ENCODE results near the gene CYP27A1.

Gene CYP27A1

GRCh38 chr2:218859988-218860831 is 78.3 kb downstream of the CYP27A1 start:
- DNase-seq = no peak

DNA sequence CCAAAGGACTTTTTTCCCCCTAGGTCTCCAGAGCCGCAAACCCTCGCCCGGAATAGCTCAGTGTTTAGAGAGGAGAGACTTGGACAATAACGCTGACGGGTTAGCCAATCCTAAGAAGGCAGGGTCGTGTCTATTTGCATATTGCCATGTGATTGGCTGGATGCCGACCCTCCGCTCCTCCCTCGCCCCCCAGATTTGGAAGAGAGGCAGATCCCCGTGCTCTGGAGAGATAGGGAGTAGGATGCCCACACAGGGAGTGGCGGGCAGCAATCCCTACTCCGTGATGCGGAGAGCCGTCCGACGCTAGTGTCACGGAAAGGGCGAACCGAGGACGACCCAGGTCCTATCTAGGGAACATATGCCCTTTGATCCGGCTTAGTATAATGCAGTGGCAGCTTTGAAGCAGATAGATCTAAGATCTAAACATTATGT is 79.0 kb downstream of the CYP27A1 start:
- no peak for DNase-seq

GRCh38 chr2:218861645-218862318 is 79.8 kb downstream of the CYP27A1 start:
- DNase-seq = no peak

DNA sequence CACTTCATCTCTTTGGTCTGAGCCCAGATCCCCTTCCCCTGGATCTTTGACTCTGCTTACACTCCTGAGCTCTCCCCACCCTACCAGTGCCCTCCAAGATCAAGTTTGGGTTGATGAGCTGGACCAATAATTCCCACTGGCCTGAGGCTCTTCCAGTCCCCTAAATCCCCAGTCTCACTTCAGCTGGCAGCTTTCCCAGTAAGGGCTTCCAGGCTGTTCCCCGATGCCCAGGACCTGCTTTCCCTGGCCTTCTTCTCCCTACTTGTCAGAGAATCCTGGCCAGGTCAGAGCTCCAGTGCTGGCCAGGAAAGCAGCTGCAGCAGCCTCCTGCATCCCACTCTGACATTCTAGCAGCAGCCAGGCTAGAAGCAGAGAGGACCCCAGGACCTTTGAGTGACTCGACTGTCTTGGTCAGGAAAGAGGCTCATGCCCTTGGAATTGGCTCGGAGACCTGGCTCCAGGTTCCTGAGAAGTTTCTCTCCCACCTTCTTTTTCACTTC is 81.1 kb downstream of the CYP27A1 start:
- no peak for DNase-seq
